Transverse colon (tissue), 4 donors: ENCODE data around the gene TRABD2B. TPM values are rescaled to one million over a fixed set of nuclear protein-coding genes. Genes with fewer than 3 reads are reported as not detected.

Experiments used
- DNase-seq: peaks from one replicate; pipeline ENCODE4 v3.0.0-alpha.2; 2019
- H3K27ac ChIP-seq, 4 donors: fragments of 200-600 bp; sonication (generic); 2 replicates each; pipeline ENCODE4 v1.5.1; 2016 to 2018; ENCODE audit warnings: inconsistent platforms in 4 of 4
- H3K27me3 ChIP-seq: fragments of 200-600 bp; sonication (generic); 2 replicates; pipeline ENCODE4 v1.5.1; 2017; ENCODE audit warnings: inconsistent platforms
- H3K36me3 ChIP-seq, 4 donors: fragments of 200-600 bp; sonication (generic); 2 replicates each; pipeline ENCODE4 v1.5.1; 2017 to 2019; ENCODE audit warnings: inconsistent platforms in 4 of 4
- H3K4me1 ChIP-seq, 4 donors: fragments of 200-600 bp; sonication (generic); 2 replicates each; pipeline ENCODE4 v1.5.1; 2017 to 2020; ENCODE audit warnings: inconsistent platforms in 4 of 4
- H3K4me3 ChIP-seq, 4 donors: fragments of 200-600 bp; sonication (generic); 1 replicate in 1 of 4; 2 replicates in 3 of 4; pipeline versions ENCODE4 v1.5.1 to v1.6.1; 2017 to 2019; ENCODE audit warnings: inconsistent platforms in 4 of 4
- H3K9me3 ChIP-seq, 2 donors: fragments of 200-600 bp; sonication (generic); 2 replicates each; pipeline ENCODE4 v1.5.1; 2017 to 2019; ENCODE audit warnings: inconsistent platforms in 2 of 2
- CTCF ChIP-seq, 5 experiments: fragments of 200-600 bp in 3 of 5; fragments of 450-650 bp in 2 of 5; sonication (generic) in 3 of 5; IDR thresholded peaks; 1 replicate in 2 of 5; 2 replicates in 3 of 5; pipeline ENCODE4 v1.5.1; 2016 to 2017; ENCODE audit warnings: antibody characterized with exemption in 5 of 5, inconsistent platforms in 3 of 5, mild to moderate bottlenecking in 2 of 5, moderate library complexity in 1 of 5
- EP300 ChIP-seq: sonication (generic); formaldehyde crosslinking; IDR thresholded peaks from one replicate; pipeline ENCODE4 v1.6.1; 2017; ENCODE audit warnings: antibody characterized with exemption, low read depth
- POLR2A ChIP-seq: fragments of 450-650 bp; IDR thresholded peaks from one replicate; pipeline ENCODE4 v1.6.1; 2016; ENCODE audit warnings: antibody characterized with exemption, mild to moderate bottlenecking, moderate library complexity
- POLR2AphosphoS5 ChIP-seq, 3 donors: sonication (generic); formaldehyde crosslinking; IDR thresholded peaks; one replicate each; pipeline ENCODE4 v1.6.1; 2016; ENCODE audit warnings: antibody characterized with exemption in 3 of 3
- WGBS, 2 donors: methylation state at CpG; one replicate each; pipeline ENCODE4 v1.1.5; 2018; ENCODE audit warnings: low coverage in 1 of 2; 5-methylcytosine and 5-hydroxymethylcytosine counted together
- in situ Hi-C, 4 donors: fragments of 200-750 bp; cut with MboI; loops; one replicate each; pipeline versions ENCODE4 v1.15.0 to v1.15.1; 2017; ENCODE audit warnings: low sequenced_read_pairs in 3 of 4, low pct_ligation_motif_present in 1 of 4, low pct_unique_long_range_greater_than_20kb in 1 of 4
- intact Hi-C: fragments of 100-400 bp; cut with DNase I; formaldehyde crosslinking; loops from one replicate; pipeline ENCODE4 v1.15.1; 2023; ENCODE audit warnings: low total_unique reads
- total RNA-seq, 4 donors: library from RNA; depleted of rRNA; stranded (reverse); fragments of >200 nt; gene quantifications; one replicate each; pipeline ENCODE4 v1.1.0, GENCODE V29; 2016

TRABD2B gene
- total RNA-seq, 4 donors from 2014 or later: 0.27 to 0.48 (median 0.37) TPM; not detected in 1

GRCh38 chr1:48000883-48001282 is 3.7 kb upstream of the TRABD2B start:
- Histone ChIP-seq H3K9me3 (no peaks in the 10 kb centered on the region), H3K4me1 (peaks cover 0 to 13% (median 9%) of the 10 kb centered on the region in 4 donors), H3K4me3 (no peak overlapping the region), H3K27me3 (peaks cover 28% of the 10 kb centered on the region), H3K27ac (no peak overlapping the region), H3K36me3 (no peaks in the 10 kb centered on the region)
- 78% methylated on average over 1 of the region's 1 CpG; no CpG with 5 or more reads in 1 of the 2 donors for WGBS, 2 donors
- intact Hi-C loops (no loop called here), in situ Hi-C loops (no loop called here)
- TF ChIP-seq EP300 (no peak), POLR2AphosphoS5 (IDR thresholded peaks at IDR 0.05) (no peak), POLR2A (no peak), CTCF (IDR thresholded peaks at IDR 0.05) (no peak)
- DNase-seq: no peak

- WGBS, 2 donors: 78 to 80% methylated on average over 1 to 4 of the region's 4 CpGs
- peaks cover 33% of the 10 kb centered on the region for H3K27me3 ChIP-seq
- in situ Hi-C loops: no loop called here
These were observed 1.9 kb upstream of the TRABD2B start for GRCh38 chr1:47999097-47999496.

GRCh38 chr1:47998396-47998990 is 1.3 kb upstream of the TRABD2B start:
- H3K36me3 ChIP-seq: no peaks in the 10 kb centered on the region
- H3K27me3 ChIP-seq: peaks cover 33% of the 10 kb centered on the region
- intact Hi-C loops (no loop called here), in situ Hi-C loops (no loop called here)
- DNase-seq: no peak
- no peaks in the 10 kb centered on the region for H3K9me3 ChIP-seq
- TF ChIP-seq CTCF (IDR thresholded peaks at IDR 0.05): no peak
- no peak for TF ChIP-seq POLR2AphosphoS5 (IDR thresholded peaks at IDR 0.05)
- TF ChIP-seq POLR2A: no peak
- TF ChIP-seq EP300: no peak
- H3K4me1 ChIP-seq: peaks cover 0 to 10% (median 8%) of the 10 kb centered on the region in 4 donors
- H3K27ac ChIP-seq: no peak overlapping the region
- no peak overlapping the region for H3K4me3 ChIP-seq
- WGBS, 2 donors: 80 to 83% methylated on average over 5 to 8 of the region's 8 CpGs

More at GRCh38 chr1:47999097-47999496, 1.9 kb upstream of the TRABD2B start:
- intact Hi-C loops: no loop called here
- no peaks in the 10 kb centered on the region for H3K36me3 ChIP-seq
- H3K4me1 ChIP-seq: peaks cover 0 to 10% (median 8%) of the 10 kb centered on the region in 4 donors
- H3K4me3 ChIP-seq: no peak overlapping the region
- no peak for DNase-seq
- TF ChIP-seq EP300: no peak
- TF ChIP-seq POLR2A: no peak
- TF ChIP-seq POLR2AphosphoS5 (IDR thresholded peaks at IDR 0.05): no peak
- no peak for TF ChIP-seq CTCF (IDR thresholded peaks at IDR 0.05)
- no peaks in the 10 kb centered on the region for H3K9me3 ChIP-seq
- no peak overlapping the region for H3K27ac ChIP-seq

GRCh38 chr1:47996406-47997226 is 569 bp downstream of the TRABD2B start:
- H3K27ac ChIP-seq: peak overlapping the region; percentile 50 to 73 (median 66)
- intact Hi-C loops: no loop called here
- H3K9me3 ChIP-seq: no peaks in the 10 kb centered on the region
- peak overlapping the region; percentile 33 to 67 (median 56) for H3K4me3 ChIP-seq
- peaks cover 0 to 10% (median 8%) of the 10 kb centered on the region in 4 donors for H3K4me1 ChIP-seq
- TF ChIP-seq POLR2AphosphoS5 (IDR thresholded peaks at IDR 0.05) (no peak), EP300 (no peak), POLR2A (no peak), CTCF (IDR thresholded peaks at IDR 0.05) (no peak)
- WGBS, 2 donors: 3% methylated on average over 44 of the region's 80 CpGs; no CpG with 5 or more reads in 1 of the 2 donors
- in situ Hi-C loops: no loop called here
- peaks cover 33% of the 10 kb centered on the region for H3K27me3 ChIP-seq
- no peaks in the 10 kb centered on the region for H3K36me3 ChIP-seq
- no peak for DNase-seq
